Esophagus muscularis mucosa (tissue), 4 donors: Measurements from ENCODE around the gene RPL21. TPM values are rescaled to one million over a fixed set of nuclear protein-coding genes. Genes with fewer than 3 reads are reported as not detected.
"Not testable (repeated sequence)": the region's sequence is repeated elsewhere in the genome, so short reads cannot be mapped to it uniquely, and the experiment has no call there.

ENCODE experiments used
- DNase-seq: peaks from one replicate; pipeline ENCODE4 v3.0.0-alpha.2; 2017; ENCODE audit errors: extremely low spot score
- H3K27ac ChIP-seq, 4 donors: fragments of 200-600 bp; sonication (generic); replicated peaks in 1 of 4; 1 replicate in 3 of 4; 2 replicates in 1 of 4; pipeline ENCODE4 v1.5.1; 2016 to 2019; ENCODE audit warnings: mild to moderate bottlenecking in 1 of 4
- H3K27me3 ChIP-seq, 4 donors: fragments of 200-600 bp; sonication (generic); one replicate each; pipeline versions ENCODE4 v1.5.1 to v1.6.0; 2016 to 2019
- H3K36me3 ChIP-seq, 4 donors: fragments of 200-600 bp; sonication (generic); one replicate each; pipeline ENCODE4 v1.5.1; 2016 to 2019
- H3K4me1 ChIP-seq, 4 donors: fragments of 200-600 bp; sonication (generic); one replicate each; pipeline ENCODE4 v1.5.1; 2016 to 2019
- H3K4me3 ChIP-seq, 4 donors: fragments of 200-600 bp; sonication (generic); 1 replicate in 2 of 4; 2 replicates in 2 of 4; pipeline ENCODE4 v1.5.1; 2016 to 2019; ENCODE audit warnings: mild to moderate bottlenecking in 4 of 4, moderate library complexity in 1 of 4
- H3K9me3 ChIP-seq, 4 donors: fragments of 200-600 bp; sonication (generic); 1 replicate in 3 of 4; 2 replicates in 1 of 4; pipeline ENCODE4 v1.5.1; 2016 to 2019
- CTCF ChIP-seq, 3 experiments: fragments of 200-600 bp in 2 of 3; fragments of 450-650 bp in 1 of 3; sonication (generic) in 2 of 3; IDR thresholded peaks; one replicate each; pipeline ENCODE4 v1.5.1; 2017 to 2019; ENCODE audit warnings: antibody characterized with exemption in 3 of 3, mild to moderate bottlenecking in 2 of 3, moderate library complexity in 1 of 3
- EP300 ChIP-seq: sonication (generic); formaldehyde crosslinking; IDR thresholded peaks from one replicate; pipeline ENCODE4 v1.6.1; 2017; ENCODE audit warnings: antibody characterized with exemption
- POLR2A ChIP-seq: fragments of 450-650 bp; IDR thresholded peaks from one replicate; pipeline ENCODE4 v1.6.1; 2017; ENCODE audit warnings: antibody characterized with exemption, moderate library complexity, mild to moderate bottlenecking, low read depth
- POLR2AphosphoS5 ChIP-seq, 2 donors: sonication (generic); formaldehyde crosslinking; IDR thresholded peaks; one replicate each; pipeline ENCODE4 v1.6.1; 2017; ENCODE audit warnings: antibody characterized with exemption in 2 of 2
- WGBS: methylation state at CpG from one replicate; pipeline ENCODE4 v1.1.5; 2018; 5-methylcytosine and 5-hydroxymethylcytosine counted together
- intact Hi-C: fragments of 100-400 bp; cut with DNase I; formaldehyde crosslinking; loops from one replicate; pipeline ENCODE4 v1.15.1; 2023
- total RNA-seq, 4 donors: library from RNA; depleted of rRNA; stranded (reverse); fragments of >200 nt; gene quantifications; one replicate each; pipeline versions ENCODE4 v1.1.0 to v1.2.1, GENCODE V29; 2016

The RPL21 gene
- total RNA-seq, 4 donors from 2014 or later, result 432 to 1,374 (median 1,046) TPM

- H3K4me3 ChIP-seq, result no peak overlapping the region
- TF ChIP-seq EP300 (no peak), POLR2AphosphoS5 (IDR thresholded peaks at IDR 0.05) (no peak), CTCF (IDR thresholded peaks at IDR 0.05) (no peak), POLR2A (no peak)
- WGBS, result 94% methylated on average over 13 of the region's 19 CpGs
- intact Hi-C loops, result no loop called here
- H3K36me3 ChIP-seq, result no peaks in the 10 kb centered on the region
- peak; percentile 34 for DNase-seq
- no peaks in the 10 kb centered on the region for H3K27me3 ChIP-seq
- no peaks in the 10 kb centered on the region for H3K4me1 ChIP-seq
- H3K27ac ChIP-seq, result no peak overlapping the region
- peaks cover 0 to 3% (median 0%) of the 10 kb centered on the region in 4 donors for H3K9me3 ChIP-seq
Measured at GRCh38 chr13:27219611-27220010, 31.7 kb upstream of the RPL21 start.

DNA sequence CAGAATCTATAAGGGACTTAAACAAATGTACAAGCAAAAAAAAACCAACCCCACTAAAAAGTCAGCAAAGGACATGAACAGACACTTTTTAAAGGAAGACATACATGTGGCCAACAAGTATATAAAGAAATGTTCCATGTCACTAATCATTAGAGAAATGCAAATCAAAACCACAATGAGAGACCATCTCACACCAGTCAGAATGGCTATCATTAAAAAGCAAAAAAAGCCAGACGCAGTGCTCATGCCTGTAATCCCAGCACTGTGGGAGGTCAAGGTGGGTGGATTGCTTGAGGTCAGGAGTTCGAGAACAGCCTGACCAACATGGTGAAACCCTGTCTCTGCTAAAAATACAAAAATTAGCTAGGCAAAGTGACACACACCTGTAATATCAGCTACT is 29.3 kb upstream of the RPL21 start:
- H3K9me3 ChIP-seq, H3K4me1 ChIP-seq, H3K36me3 ChIP-seq, DNase-seq, H3K27ac ChIP-seq, H3K4me3 ChIP-seq, intact Hi-C loops, H3K27me3 ChIP-seq: not testable (repeated sequence)
- 64% methylated on average over 2 of the region's 2 CpGs for WGBS

DNA sequence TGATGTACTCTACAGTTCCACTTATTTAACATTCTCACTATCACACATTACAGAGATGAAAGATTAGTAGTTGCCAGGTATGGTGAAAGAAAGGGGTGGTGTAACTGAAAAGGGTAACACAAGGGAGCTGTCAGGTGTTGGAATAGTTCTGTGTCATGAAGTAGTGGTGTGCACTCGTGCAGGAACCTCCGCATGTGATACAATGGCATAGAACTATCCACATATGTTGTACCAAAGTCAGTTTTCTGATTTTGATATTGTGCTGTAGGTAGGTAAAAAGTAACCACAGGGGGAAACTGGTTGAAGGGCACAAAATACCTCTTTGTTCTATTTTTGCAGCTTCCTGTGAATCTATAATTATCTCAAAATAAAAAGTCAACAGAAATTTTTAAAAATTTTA is 24.4 kb upstream of the RPL21 start:
- H3K4me1 ChIP-seq, result no peaks in the 10 kb centered on the region

DNA sequence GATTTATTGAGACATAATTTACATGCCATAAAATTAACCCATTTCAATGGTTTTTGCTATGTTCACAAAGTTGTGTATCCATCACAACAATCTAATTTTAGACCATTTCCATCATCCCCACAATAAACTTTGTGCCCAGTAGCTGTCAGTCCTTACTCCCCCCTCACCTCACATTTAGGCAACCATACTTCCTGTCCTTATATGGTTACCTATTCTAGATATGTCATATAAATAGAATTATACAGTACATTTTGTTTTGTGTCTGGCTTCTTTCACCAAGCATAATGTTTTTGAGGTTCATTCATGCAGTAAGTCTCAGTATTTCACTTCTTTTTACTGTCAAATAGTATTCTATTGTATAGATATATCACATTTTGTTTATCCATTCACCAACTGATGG is 23.2 kb upstream of the RPL21 start:
- no peaks in the 10 kb centered on the region for H3K36me3 ChIP-seq
- no peaks in the 10 kb centered on the region for H3K4me1 ChIP-seq
- H3K4me3 ChIP-seq, result no peak overlapping the region
- H3K9me3 ChIP-seq, result peaks cover 0 to 8% (median 0%) of the 10 kb centered on the region in 4 donors
- no peaks in the 10 kb centered on the region for H3K27me3 ChIP-seq
- no peak for DNase-seq
- no peak overlapping the region for H3K27ac ChIP-seq
- intact Hi-C loops, result no loop called here
- TF ChIP-seq CTCF (IDR thresholded peaks at IDR 0.05), result no peak

More for the DNA sequence above, 24.4 kb upstream of the RPL21 start:
- H3K9me3 ChIP-seq, result peaks cover 0 to 4% (median 0%) of the 10 kb centered on the region in 4 donors
- TF ChIP-seq POLR2AphosphoS5 (IDR thresholded peaks at IDR 0.05) (no peak), POLR2A (no peak), CTCF (IDR thresholded peaks at IDR 0.05) (no peak), EP300 (no peak)
- no peaks in the 10 kb centered on the region for H3K36me3 ChIP-seq
- 72% methylated on average over 2 of the region's 2 CpGs for WGBS
- no peak overlapping the region for H3K27ac ChIP-seq
- intact Hi-C loops, result no loop called here
- H3K27me3 ChIP-seq, result no peaks in the 10 kb centered on the region
- DNase-seq, result no peak
- no peak overlapping the region for H3K4me3 ChIP-seq

GRCh38 chr13:27229642-27230041 is 21.7 kb upstream of the RPL21 start:
- Histone ChIP-seq H3K9me3 (peaks cover 0 to 8% (median 0%) of the 10 kb centered on the region in 4 donors), H3K4me1 (no peaks in the 10 kb centered on the region), H3K27ac (no peak overlapping the region), H3K27me3 (no peaks in the 10 kb centered on the region), H3K36me3 (no peaks in the 10 kb centered on the region), H3K4me3 (no peak overlapping the region)
- intact Hi-C loops, result no loop called here
- 98% methylated on average over 3 of the region's 3 CpGs for WGBS
- no peak for TF ChIP-seq CTCF (IDR thresholded peaks at IDR 0.05)
- TF ChIP-seq POLR2A, result no peak
- no peak for TF ChIP-seq EP300
- TF ChIP-seq POLR2AphosphoS5 (IDR thresholded peaks at IDR 0.05), result no peak
- no peak for DNase-seq
